ENCODE data around the gene PLCB4. TPM values are rescaled to one million over a fixed set of nuclear protein-coding genes. Genes with fewer than 3 reads are reported as not detected.

The PLCB4 gene
- polyA plus RNA-seq, 1 of the 3 experiments (the other 2 are of a cell fraction), result 5.5 TPM

- H3F3A ChIP-seq (replicated peaks; ENCODE audit: insufficient read depth), result peaks cover 11% of the 10 kb centered on the region
These were observed 424.9 kb downstream of the PLCB4 start for GRCh38 chr20:9493803-9494202.

GRCh38 chr20:9495701-9496100, 426.8 kb downstream of the PLCB4 start:
- WGBS (ENCODE audit: low lambda C conversion rate), result 58% methylated on average over 2 of the region's 2 CpGs
- POLR2A ChIA-PET, result no interaction called here

More at GRCh38 chr20:9493803-9494202, 424.9 kb downstream of the PLCB4 start:
- H3K36me3 ChIP-seq (replicated peaks in 1 of 2; ENCODE audit: control insufficient read depth in 1 of 2, insufficient read depth in 2 of 2, low read length in 1 of 2), result no peaks in the 10 kb centered on the region
- 94% methylated on average over 2 of the region's 2 CpGs for WGBS (ENCODE audit: low lambda C conversion rate)
- H3K4me1 ChIP-seq (ENCODE audit: control insufficient read depth in 1 of 2, insufficient read depth in 2 of 2, low read depth in 1 of 2, low read length in 1 of 2), result peaks cover 3 to 23% of the 10 kb centered on the region in 2 experiments
- H2AFZ ChIP-seq (ENCODE audit: low read depth), result no peak overlapping the region
- H3K27me3 ChIP-seq (ENCODE audit: insufficient read depth), result no peaks in the 10 kb centered on the region
- H4K20me1 ChIP-seq (ENCODE audit: insufficient read depth), result no peaks in the 10 kb centered on the region
- H3K4me3 ChIP-seq (ENCODE audit: low read depth in 2 of 2, low read length in 1 of 2), result no peak overlapping the region
- ChIA-PET POLR2A (no interaction called here), CTCF (interaction anchor here (1.4 kb wide), 1 partner anchor 10 kb away, joined by 4 read pairs; no protein-coding TSS in a partner anchor)
- no peaks in the 10 kb centered on the region for H3K9me2 ChIP-seq
- H3K9ac ChIP-seq, result no peak overlapping the region
- H3K9me3 ChIP-seq, result no peaks in the 10 kb centered on the region
- H3K4me2 ChIP-seq, result no peak overlapping the region
- DNase-seq, result no peak
- no peaks in the 10 kb centered on the region for H3K79me2 ChIP-seq (ENCODE audit: insufficient read depth)
- H3K27ac ChIP-seq (ENCODE audit: low read depth in 2 of 2, low read length in 1 of 2), result peak overlapping the region; percentile 72 to 80; a peak in 3 of 4 replicates
- TF ChIP-seq NFIC (IDR thresholded peaks at IDR 0.05; ENCODE audit: borderline replicate concordance) (peak; percentile 48; the same call in 1 of the 2 replicates), TCF12 (IDR thresholded peaks at IDR 0.05) (peak; percentile 30; the same call in 1 of the 2 replicates), POLR2AphosphoS5 (IDR thresholded peaks at IDR 0.05; ENCODE audit: low read depth, low read length) (no peak), REST (IDR thresholded peaks at IDR 0.05; ENCODE audit: low read depth, low read length) (no peak), SMC3 (IDR thresholded peaks at IDR 0.05; ENCODE audit: low read depth, low read length) (no peak), PBX3 (IDR thresholded peaks at IDR 0.05) (peak; percentile 75), RXRA (IDR thresholded peaks at IDR 0.05; ENCODE audit: borderline replicate concordance, low read depth) (no peak), FOSL2 (IDR thresholded peaks at IDR 0.05; ENCODE audit: borderline replicate concordance, low read depth) (no peak)

More at GRCh38 chr20:9495701-9496100, 426.8 kb downstream of the PLCB4 start:
- Histone ChIP-seq H3K4me1 (ENCODE audit: control insufficient read depth in 1 of 2, insufficient read depth in 2 of 2, low read depth in 1 of 2, low read length in 1 of 2) (peaks cover 3 to 23% of the 10 kb centered on the region in 2 experiments; a peak in 3 of 4 replicates), H4K20me1 (ENCODE audit: insufficient read depth) (no peaks in the 10 kb centered on the region), H3K4me2 (no peak overlapping the region), H3K79me2 (ENCODE audit: insufficient read depth) (no peaks in the 10 kb centered on the region), H3K36me3 (replicated peaks in 1 of 2; ENCODE audit: control insufficient read depth in 1 of 2, insufficient read depth in 2 of 2, low read length in 1 of 2) (no peaks in the 10 kb centered on the region), H3K4me3 (ENCODE audit: low read depth in 2 of 2, low read length in 1 of 2) (no peak overlapping the region), H3K9me3 (no peaks in the 10 kb centered on the region), H3K9me2 (no peaks in the 10 kb centered on the region), H3K27ac (ENCODE audit: low read depth in 2 of 2, low read length in 1 of 2) (no peak overlapping the region), H3K27me3 (ENCODE audit: insufficient read depth) (no peaks in the 10 kb centered on the region), H3F3A (replicated peaks; ENCODE audit: insufficient read depth) (peaks cover 11% of the 10 kb centered on the region), H3K9ac (no peak overlapping the region), H2AFZ (ENCODE audit: low read depth) (no peak overlapping the region)
- TF ChIP-seq NFIC (IDR thresholded peaks at IDR 0.05; ENCODE audit: borderline replicate concordance) (no peak), FOXM1 (IDR thresholded peaks at IDR 0.05; ENCODE audit: low read depth) (no peak), GATA2 (CRISPR knock-in tag; IDR thresholded peaks at IDR 0.05) (no peak), MEF2A (IDR thresholded peaks at IDR 0.05; ENCODE audit: borderline replicate concordance, low read depth) (no peak), NRF1 (IDR thresholded peaks at IDR 0.05; ENCODE audit: low read depth, low read length) (no peak), YY1 (IDR thresholded peaks at IDR 0.05; ENCODE audit: low read depth) (no peak), TCF12 (IDR thresholded peaks at IDR 0.05) (no peak), JUND (IDR thresholded peaks at IDR 0.05) (no peak), SIN3A (IDR thresholded peaks at IDR 0.05; ENCODE audit: borderline replicate concordance, low read depth, low read length) (no peak), TEAD4 (IDR thresholded peaks at IDR 0.05; ENCODE audit: borderline replicate concordance, insufficient read depth) (no peak), FOSL2 (IDR thresholded peaks at IDR 0.05; ENCODE audit: borderline replicate concordance, low read depth) (no peak), SMC3 (IDR thresholded peaks at IDR 0.05; ENCODE audit: low read depth, low read length) (no peak), EZH2phosphoT487 (IDR thresholded peaks at IDR 0.05; ENCODE audit: borderline replicate concordance, low read depth) (no peak), RAD21 (IDR thresholded peaks at IDR 0.05; ENCODE audit: low read length) (no peak)
- no peak for DNase-seq
- CTCF ChIA-PET, result no interaction called here

All from SK-N-SH (cell line).